GM21528 (cell line): ENCODE results near the gene LRRC8B.
A peak's percentile ranks its signal among the peaks of the same experiment; 100 is the strongest.
"Not testable (repeated sequence)": the region's sequence is repeated elsewhere in the genome, so short reads cannot be mapped to it uniquely, and the experiment has no call there.

Source experiments
- ATAC-seq: cut with Tn5 transposase; IDR thresholded peaks from one replicate; pipeline ENCODE4 v1.9.1; 2021; ENCODE audit warnings: mild to moderate bottlenecking, moderate library complexity; ENCODE audit not compliant: unreplicated experiment, low FRiP score

The LRRC8B gene

GRCh38 chr1:89523572-89524368 lies 859 bp upstream of the LRRC8B start:
- peak; percentile 38 for ATAC-seq

GRCh38 chr1:89525169-89525855 lies 683 bp downstream of the LRRC8B start:
- peak; percentile 31 for ATAC-seq

- no peak for ATAC-seq
Observed at GRCh38 chr1:89527256-89527655, 2.6 kb downstream of the LRRC8B start.

GRCh38 chr1:89527750-89528381 lies 3.2 kb downstream of the LRRC8B start:
- ATAC-seq = no peak

- ATAC-seq = no peak
Observed at GRCh38 chr1:89528382-89528780, 3.8 kb downstream of the LRRC8B start.

- no peak for ATAC-seq
Observed at GRCh38 chr1:89529196-89529595, 4.6 kb downstream of the LRRC8B start.

- no peak for ATAC-seq
Observed at GRCh38 chr1:89530444-89531089, 5.9 kb downstream of the LRRC8B start.

GRCh38 chr1:89531480-89532139 lies 7.0 kb downstream of the LRRC8B start:
- ATAC-seq = no peak

- no peak for ATAC-seq
Observed at GRCh38 chr1:89532228-89532627, 7.6 kb downstream of the LRRC8B start.

GRCh38 chr1:89532866-89533265 lies 8.2 kb downstream of the LRRC8B start:
- ATAC-seq = no peak

- ATAC-seq = no peak
Observed at GRCh38 chr1:89535537-89535936, 10.9 kb downstream of the LRRC8B start.

- no peak for ATAC-seq
Observed at GRCh38 chr1:89536555-89537341, 12.1 kb downstream of the LRRC8B start.

- no peak for ATAC-seq
Observed at GRCh38 chr1:89538361-89538760, 13.7 kb downstream of the LRRC8B start.

GRCh38 chr1:89539128-89539527 lies 14.5 kb downstream of the LRRC8B start:
- no peak for ATAC-seq

GRCh38 chr1:89540406-89540970 lies 15.9 kb downstream of the LRRC8B start:
- ATAC-seq = no peak

- ATAC-seq = no peak
Observed at GRCh38 chr1:89542345-89542744, 17.7 kb downstream of the LRRC8B start.

- ATAC-seq = not testable (repeated sequence)
Observed at GRCh38 chr1:89543632-89544031, 19.0 kb downstream of the LRRC8B start.

GRCh38 chr1:89545264-89546038 lies 20.8 kb downstream of the LRRC8B start:
- ATAC-seq = no peak
